OCI-M2 (cell line): ENCODE results near the gene NUAK2.
A peak's percentile ranks its signal among the peaks of the same experiment; 100 is the strongest.

Source experiments
- DNase-seq: peaks from one replicate; lab custom pipeline; 2025; ENCODE audit not compliant: unreplicated experiment; lab: John Stamatoyannopoulos, UW

NUAK2 gene

DNA sequence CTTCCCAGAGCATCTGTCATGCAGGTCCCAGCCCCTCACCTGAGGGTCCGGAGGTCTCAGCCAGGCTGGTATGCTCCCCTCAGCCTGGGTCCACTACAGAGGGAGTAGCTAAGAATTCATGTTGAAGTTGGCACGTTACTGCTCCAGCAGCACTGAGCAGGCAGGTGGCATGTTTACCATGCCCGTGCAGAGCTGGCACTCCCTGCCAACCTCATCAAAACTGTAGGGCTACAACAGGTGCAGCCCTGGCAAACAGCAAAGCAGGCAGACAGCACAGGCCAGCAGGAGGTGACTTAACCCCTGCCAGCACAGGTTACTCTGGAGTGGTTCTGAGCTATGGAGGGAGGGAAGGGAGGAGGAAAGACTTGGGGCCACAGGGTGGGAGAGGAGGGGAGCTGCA, 46.4 kb downstream of the NUAK2 start:
- no peak for DNase-seq

DNA sequence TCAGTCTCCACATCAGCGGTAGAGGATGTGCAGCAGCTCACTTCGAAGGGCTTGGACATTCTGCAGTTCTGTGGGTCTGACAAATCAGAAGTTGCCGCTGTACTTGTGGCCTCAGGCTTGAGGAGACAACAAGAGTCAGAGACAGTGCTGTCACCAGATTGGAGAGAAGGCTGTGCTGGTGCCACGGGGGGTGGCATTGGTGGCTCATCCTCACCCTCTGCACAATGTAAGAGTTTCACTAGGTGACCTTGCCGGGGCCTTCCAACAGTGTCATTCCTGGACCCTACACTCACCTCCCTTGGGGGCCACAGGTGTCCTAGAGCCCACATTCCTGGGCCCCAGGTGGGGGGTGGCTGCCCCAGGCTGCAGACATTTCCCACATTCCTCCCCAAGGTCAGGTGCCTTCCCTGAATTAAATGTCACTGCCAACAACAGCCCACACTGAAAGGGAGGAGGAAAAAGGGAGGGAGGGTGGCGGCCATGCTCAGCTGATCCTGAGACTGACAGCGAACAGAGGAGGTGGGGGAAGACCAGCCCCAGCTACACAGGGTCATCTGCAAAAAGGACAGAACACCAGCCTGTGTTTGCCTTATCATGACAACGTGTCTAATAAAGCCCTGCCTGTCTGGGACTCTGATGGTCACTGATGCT, 47.4 kb downstream of the NUAK2 start:
- no peak for DNase-seq

DNA sequence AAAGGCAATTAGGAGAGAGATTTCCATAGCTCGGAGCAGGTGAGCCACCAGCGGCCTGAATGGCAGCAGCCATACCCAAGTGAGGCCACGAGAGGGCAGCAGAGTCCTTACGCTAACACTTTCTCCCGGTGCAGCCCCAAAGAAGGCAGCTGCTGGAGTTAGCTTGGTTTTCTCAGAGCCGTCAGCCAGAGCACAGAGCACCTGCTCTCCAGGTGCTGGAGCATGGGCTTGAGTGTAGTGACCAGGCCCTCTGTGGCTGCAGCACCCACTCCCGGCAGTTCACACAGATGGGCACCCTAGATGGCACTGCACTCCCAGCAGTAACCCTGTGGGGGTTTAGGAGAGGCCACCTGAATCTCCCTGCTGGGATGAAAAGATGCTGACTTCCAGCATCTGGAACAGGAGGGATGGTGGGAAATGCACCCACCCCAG, 48.0 kb downstream of the NUAK2 start:
- DNase-seq, result peak; percentile 41

DNA sequence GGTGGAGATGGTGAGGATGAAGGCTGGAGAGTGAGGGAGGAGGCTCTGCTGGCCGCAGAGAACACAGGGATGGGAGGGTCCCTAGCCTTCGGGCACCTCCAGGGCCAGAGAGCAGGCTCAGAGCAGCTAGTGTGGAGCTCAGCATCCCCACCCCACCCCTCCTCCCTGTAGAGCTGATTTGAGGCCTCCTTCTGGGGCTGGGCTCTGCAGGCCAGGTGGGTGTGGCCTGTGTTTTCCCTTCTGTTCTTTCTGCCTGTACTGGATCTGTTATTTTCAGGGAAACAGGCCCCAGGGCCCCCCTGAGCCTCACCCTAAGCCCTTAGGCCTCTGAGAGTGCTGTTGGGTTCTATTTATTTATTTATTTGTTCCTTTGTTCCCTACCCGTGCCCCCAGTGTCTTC, 49.0 kb downstream of the NUAK2 start:
- no peak for DNase-seq

DNA sequence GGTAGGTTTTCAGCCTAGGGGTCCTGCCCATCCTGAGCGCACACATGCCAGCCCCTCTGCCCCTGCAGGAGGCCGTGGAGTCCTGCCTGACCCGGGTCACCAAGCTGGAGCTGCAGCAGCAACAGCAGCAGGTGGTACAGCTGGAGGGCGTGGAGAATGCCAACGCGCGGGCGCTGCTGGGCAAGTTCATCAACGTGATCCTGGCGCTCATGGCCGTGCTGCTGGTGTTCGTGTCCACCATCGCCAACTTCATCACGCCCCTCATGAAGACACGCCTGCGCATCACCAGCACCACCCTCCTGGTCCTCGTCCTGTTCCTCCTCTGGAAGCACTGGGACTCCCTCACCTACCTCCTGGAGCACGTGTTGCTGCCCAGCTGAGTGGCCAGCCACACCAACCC, 49.8 kb downstream of the NUAK2 start:
- DNase-seq, result no peak

DNA sequence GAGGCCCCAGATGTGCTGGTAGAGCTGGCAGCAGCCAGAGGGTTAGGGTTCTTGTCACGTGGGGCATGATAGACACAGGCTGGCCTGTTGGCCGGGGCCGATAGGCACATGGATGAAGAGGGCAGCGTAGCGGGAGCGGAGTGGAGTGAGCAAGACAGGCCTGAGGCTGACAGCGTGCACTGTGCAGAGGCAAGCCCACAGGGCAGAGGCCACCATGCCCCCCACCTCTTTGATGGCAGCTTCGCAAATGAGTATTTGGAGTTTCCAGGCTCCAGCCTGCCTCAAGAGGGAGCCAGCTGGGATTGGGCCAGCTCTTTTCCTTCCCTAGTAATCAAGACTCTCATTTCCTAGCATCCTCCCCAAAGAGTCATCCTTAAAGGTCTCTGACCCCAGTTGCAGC, 50.3 kb downstream of the NUAK2 start:
- DNase-seq, result no peak

DNA sequence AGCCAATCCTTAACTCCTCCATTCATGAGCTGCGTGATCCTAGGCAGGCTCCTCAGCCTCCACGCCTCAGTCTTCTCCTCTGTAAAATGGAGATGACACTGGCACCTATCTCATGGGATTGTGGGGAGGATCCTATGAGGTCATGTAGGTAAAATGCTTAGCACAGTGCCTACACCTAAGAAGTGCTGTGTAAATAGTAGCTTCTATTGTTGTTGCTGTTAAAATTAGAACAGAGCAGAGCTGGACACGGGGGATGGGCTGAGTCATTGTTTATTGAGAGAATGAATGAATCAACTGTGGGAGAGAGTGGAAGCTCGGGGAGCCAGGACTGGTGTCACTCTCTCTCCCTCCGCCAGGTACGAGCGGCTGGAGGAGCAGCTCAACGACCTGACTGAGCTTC, 50.8 kb downstream of the NUAK2 start:
- no peak for DNase-seq

DNA sequence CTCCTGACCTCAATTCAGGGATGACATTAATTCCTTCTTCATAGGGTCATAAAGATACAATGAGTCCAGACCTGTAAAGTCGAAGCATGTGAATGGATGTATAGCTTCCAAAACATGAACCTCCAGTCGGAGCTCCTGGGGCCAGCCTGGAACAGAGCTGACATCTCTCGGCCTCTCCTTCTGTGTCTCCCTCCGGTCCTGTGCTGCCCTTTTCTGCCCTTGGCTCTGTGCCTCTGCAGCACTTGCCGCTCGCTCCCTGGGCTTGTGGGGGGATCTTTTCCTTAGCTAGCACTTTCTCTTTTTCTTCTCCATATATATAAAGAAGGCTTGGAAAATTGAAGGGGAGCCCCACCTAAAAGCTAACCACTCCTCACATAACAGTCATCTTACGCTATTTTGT, 51.3 kb downstream of the NUAK2 start:
- no peak for DNase-seq

DNA sequence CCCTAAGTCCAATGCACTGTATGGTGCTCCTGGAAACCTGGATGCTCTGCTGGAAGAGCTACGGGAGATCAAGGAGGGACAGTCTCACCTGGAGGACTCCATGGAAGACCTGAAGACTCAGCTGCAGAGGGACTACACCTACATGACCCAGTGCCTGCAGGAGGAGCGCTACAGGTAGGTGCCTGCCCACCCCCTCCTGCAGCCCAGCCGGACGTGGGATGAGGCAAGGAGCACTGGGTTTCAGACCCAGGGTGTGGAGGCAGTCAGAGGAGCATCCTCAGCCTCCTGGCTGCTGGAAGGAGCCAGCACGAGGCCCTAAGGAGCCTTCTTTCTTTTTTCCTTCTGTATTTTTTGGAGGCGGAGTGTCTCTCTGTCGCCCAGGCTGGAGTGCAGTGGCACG, 51.8 kb downstream of the NUAK2 start:
- no peak for DNase-seq

DNA sequence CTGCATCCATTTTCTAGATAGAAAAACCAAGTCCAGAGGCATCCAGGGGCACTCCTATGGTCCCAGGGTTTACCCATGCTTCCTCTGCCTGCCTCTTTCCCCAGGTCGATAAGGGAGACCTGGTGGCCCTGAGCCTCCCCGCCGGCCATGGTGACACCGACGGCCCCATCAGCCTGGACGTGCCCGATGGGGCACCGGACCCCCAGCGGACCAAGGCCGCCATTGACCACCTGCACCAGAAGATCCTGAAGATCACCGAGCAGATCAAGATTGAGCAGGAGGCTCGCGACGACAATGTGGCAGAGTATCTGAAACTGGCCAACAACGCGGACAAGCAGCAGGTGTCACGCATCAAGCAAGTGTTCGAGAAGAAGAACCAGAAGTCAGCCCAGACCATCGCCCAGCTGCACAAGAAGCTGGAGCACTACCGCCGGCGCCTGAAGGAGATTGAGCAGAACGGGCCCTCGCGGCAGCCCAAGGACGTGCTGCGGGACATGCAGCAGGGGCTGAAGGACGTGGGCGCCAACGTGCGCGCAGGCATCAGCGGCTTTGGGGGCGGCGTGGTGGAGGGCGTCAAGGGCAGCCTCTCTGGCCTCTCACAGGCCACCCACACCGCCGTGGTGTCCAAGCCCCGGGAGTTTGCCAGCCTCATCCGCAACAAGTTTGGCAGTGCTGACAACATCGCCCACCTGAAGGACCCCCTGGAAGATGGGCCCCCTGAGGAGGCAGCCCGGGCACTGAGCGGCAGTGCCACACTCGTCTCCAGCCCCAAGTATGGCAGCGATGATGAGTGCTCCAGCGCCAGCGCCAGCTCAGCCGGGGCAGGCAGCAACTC, 52.5 kb downstream of the NUAK2 start:
- DNase-seq, result no peak

DNA sequence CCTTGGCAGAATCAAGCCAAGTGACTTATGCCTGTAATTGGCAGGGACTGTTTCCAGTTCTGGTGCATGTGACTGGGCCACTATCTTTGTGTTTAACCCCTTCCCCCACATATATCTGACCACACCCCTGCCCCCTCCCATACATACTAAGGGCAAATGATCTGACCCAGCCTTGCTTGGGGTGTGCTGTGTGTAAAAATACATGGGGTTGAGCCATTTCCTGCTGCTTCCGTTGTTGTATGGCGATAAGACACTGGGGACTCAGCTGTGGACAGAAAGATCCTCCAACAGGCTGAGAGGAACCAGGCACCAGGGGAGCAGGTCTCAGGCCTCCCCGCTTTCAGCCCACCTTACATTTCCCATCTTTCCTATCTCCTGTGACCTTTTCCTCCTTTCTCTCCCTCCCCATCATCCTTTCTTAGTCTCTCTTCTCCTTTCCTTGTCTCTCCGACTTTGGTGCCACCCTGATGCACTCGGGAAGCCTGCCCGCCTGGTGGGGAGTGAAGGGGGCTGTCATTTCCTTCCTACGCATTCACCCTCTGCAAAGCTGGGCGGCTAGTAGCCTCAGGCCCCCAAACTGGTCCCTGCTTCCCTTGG, 54.1 kb downstream of the NUAK2 start:
- no peak for DNase-seq

DNA sequence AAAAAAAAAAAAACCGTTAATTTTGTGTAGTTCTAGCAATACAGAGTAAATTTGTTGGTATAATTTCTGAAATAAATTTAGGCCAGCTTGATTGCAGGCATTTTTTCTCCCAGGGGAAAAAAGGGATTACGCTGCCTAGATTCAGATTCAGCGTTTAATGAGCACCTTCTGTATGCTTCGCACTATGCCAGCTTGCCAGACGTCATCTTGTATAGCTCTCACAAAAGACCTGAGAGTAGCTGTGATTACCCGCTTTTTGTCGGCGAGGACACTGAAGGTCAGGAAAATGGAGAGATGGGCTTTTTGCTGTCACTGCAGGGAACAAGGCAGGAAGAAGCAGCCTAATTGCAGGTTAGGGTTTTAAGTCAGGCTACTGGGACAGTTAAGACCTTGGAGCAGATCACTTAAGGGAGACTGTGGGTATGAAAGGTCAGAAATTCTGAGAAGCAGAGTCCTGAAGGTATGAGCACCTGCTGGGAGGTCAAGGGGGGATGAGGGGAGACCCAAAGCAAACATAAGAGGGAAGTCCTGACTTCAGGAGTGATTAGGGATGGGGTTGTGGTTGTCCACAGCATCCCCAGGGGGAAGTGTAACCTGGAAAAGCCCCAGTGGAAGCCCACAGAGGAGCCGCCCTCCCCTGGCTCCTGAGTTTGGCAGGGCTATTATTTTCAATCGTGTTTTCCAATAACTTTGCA, 54.8 kb downstream of the NUAK2 start:
- DNase-seq, result no peak

DNA sequence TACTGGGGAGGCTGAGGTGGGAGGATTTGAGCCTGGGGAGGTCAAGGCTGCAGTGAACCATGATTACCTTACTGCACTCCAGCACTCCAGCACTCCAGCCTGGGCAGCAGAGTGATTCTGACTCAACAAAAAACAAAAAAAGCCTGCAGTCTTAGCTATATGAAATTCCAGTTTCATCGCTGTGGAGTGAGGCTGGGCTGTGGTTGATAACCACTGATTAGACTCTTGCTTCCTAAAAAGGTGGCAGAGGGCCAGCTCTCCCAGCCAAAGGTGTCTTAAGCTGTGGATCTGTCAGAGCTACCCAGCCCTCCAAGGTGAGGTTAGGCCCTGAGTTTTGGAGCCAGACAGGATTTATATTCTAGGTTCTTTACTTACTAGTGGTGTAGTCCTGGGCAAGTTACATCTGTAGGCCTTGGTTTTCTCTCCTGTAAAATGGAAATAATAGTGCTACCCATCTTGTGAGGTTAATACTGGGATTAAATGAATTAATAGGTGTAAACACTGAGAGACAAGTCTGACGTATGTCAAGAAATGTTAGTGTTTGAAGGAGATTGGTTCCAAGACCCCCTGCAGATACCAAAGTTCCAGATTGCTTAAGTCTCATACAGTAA, 57.9 kb downstream of the NUAK2 start:
- DNase-seq, result no peak

DNA sequence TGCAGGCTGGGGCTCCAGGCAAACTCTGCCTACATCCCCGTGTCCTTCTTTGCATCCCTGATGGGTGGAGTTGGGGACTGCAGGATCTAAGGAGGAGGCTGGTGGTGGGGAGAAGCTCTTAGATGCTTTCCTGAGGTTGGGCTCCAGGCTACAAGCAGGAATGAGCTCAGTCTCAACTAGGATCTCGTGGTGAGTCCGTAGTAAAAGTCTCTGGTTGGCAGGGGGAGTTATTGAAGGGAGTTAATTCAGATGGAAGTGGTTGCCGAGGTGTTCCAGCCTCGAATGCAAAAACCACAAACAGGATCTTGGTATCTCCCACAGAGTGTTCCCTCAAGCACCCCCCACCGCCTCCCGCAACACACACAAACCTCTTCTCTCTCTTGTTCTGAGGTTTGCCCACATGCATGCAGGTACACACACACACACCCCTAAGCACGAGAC, 58.8 kb downstream of the NUAK2 start:
- DNase-seq, result no peak

DNA sequence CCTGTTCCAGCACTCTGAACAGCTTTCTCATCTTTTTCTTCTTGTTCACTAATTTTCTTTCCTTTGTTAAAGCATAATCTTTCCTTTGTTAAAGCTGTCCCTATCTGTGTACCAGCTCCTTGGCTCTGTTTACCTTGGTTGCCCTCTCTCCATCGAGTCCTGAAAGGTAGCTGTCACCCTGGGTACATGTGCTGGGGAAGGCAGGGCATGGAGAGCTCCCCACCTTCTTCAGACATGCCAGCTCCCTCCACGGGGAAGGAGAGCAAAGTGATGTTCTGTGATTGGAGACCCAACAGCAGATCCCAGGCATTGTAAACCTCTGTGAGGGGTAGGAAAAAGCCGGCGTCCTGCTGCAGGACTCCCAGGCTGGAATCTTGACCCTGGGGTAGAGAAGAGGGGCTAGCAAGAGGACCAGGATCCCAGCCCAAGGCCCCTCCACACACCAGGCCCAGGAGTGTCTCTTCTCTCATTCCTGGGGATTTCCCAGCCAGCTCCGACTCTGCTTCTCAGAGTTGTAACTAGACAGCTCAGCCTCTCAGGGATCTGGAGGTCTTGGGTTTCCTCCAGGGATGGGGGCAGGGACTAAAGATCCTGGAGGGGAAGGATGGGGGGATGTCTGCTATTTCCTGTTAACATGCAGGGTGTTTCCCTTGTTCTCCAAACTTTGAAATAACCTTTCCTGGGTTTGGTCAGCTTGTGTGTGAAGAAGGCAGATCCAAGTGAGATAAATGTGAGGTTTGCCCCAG, 59.4 kb downstream of the NUAK2 start:
- DNase-seq, result no peak

DNA sequence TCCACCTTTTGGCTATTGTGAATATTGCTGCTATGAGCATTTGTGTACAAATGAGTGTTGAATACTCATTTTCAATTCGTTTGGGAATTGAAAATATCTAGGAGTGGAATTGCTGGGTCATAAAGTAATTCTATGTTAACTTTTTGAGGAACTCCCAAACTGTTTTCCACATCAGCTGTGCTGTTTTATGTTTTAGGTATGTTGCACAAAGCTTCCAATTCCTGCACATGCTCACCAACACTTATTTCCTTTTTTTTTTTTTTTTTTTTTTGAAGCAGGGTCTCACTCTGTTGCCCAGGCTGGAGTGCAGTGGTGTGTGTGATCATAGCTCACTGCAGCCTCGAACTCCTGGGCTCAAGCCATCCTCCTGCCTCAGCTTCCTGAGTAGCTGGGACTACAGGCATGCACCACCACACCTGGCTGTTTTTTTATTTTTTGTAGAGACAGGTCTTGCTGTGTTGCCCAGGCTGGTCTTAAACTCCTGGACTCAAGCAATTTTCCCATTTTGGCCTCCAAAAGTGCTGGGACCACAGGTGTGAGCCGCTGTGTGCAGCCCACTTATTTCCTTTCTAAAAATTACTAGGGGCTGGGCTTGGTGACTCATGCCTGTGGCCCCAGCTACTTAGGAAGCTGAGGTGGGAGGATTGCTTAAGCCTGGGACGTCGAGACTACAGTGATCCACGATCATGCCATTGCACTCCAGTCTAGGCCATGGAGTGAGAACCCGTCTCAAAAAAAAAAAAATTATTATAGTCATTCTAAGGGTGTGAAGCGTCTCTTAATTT, 60.4 kb downstream of the NUAK2 start:
- no peak for DNase-seq

DNA sequence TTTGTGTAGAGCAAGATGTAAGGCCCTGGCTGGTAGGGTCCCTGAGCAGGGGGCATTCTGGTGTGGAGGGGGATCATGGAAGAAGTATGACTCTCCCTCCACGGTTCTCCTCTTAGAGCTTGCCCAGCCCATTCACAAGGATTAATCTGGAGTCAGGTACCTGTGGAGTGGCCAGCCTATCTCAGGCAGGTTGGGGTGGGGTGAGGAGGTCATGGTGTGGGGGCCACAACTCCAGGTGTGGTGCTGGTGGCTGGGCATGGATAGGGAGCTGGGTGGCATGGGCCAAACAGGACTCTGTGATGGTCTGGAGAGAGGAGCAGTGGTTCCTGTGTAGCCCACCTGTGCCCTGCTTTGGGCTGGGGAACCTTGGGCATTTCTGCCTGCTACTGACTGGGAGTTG, 61.5 kb downstream of the NUAK2 start:
- no peak for DNase-seq

DNA sequence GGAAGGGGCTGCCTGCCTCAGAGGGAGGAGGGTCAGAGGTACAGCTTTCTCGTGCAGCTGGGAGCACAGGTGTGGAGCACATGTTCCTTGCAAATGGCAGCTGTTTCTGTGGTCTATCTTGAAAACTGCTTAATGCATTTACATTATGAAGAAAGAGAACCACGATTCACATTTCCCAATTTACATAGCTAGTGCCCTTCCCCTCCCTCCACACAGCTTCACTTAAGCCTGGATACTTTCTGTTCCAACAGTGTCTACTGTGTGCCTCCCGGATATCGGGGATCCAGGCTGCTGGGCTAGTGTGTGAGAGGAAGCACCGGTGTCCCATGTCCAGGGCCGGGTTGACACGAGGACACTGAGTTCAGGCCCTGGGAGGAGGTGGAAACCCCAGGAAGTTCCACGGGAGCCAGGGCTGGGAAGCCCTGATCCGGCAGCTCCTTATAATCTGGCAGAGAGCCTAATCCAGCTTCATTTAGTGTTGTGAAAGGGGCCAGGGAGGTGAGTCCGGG, 62.2 kb downstream of the NUAK2 start:
- DNase-seq, result no peak

DNA sequence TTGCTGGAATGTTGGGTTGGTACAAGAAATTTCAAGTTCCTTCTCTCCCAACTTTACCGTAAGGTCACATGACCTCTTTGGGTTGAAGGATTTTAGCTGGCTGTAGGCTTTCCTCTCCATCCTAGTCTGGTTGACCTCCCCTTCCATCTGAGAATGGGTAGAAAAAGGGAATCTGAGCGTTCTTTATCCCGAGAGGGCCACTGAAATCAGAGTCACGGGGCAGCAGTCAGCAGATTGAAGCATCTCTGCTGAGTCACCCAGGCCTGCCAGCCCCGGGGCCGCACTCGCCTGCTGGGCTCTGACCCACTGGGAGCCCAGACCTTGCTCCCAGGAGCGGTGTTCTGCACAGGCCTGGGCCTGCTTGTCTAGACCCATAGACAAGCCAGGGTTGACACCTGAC, 62.8 kb downstream of the NUAK2 start:
- no peak for DNase-seq
